22Rv1 (cell line): ENCODE measurements around the gene STRIP1.

Experiments used
- ZFX ChIP-seq: fragments of 450-650 bp; IDR thresholded peaks from 2 replicates; pipeline ENCODE4 v1.6.1; 2017; ENCODE audit warnings: antibody characterized with exemption, borderline replicate concordance
- TF ChIP-seq, protein P1 (sequence below): fragments of 450-650 bp; IDR thresholded peaks from 2 replicates; pipeline ENCODE4 v1.5.1; 2017; ENCODE audit warnings: mild to moderate bottlenecking

DNA sequence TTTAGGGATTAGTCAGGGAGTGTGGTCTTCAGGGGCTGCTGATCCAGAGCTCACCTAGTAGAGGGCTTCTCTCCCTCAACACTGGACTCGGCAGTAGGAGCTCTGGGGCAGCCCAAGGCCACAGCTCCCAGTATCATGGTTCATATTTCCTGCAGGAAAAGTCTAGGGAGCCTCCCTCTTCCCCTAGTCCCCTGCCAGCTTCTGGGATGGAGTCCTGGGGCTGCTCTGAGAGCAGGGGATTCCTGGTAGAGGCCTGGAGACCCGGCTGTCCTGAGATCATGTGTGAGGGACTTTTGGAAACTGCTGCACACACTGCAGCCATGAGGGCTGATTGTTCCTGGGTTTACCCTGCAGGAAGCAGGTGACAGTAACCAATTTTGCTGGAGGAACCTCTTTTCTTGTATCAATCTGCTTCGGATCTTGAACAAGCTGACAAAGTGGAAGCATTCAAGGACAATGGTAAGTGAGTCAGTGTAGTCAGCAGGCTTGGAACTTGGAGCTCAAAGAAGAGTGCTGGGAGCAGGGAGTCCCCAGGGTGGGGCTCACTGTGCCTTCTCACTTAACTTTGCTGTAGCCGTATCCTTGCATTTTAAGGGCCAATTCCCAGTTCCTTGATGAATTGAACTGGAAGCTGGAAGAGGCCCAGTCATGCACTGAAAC, 16.3 kb downstream of the STRIP1 start:
- TF ChIP-seq, protein P1, sequence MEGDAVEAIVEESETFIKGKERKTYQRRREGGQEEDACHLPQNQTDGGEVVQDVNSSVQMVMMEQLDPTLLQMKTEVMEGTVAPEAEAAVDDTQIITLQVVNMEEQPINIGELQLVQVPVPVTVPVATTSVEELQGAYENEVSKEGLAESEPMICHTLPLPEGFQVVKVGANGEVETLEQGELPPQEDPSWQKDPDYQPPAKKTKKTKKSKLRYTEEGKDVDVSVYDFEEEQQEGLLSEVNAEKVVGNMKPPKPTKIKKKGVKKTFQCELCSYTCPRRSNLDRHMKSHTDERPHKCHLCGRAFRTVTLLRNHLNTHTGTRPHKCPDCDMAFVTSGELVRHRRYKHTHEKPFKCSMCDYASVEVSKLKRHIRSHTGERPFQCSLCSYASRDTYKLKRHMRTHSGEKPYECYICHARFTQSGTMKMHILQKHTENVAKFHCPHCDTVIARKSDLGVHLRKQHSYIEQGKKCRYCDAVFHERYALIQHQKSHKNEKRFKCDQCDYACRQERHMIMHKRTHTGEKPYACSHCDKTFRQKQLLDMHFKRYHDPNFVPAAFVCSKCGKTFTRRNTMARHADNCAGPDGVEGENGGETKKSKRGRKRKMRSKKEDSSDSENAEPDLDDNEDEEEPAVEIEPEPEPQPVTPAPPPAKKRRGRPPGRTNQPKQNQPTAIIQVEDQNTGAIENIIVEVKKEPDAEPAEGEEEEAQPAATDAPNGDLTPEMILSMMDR: no peak
- TF ChIP-seq ZFX: no peak
